Gastrocnemius medialis (tissue), 4 donors: Measurements from ENCODE around the gene HK1. TPM values are rescaled to one million over a fixed set of nuclear protein-coding genes. Genes with fewer than 3 reads are reported as not detected.
"Not testable (repeated sequence)": the region's sequence is repeated elsewhere in the genome, so short reads cannot be mapped to it uniquely, and the experiment has no call there.

Experiments used
- ATAC-seq, 2 donors: fragments of 150-250 bp; one replicate each; pipeline ENCODE4 v1.9.1; 2016
- DNase-seq, 2 donors: peaks; one replicate each; pipeline ENCODE4 v3.0.0-alpha.2; 2019
- H3K27ac ChIP-seq, 4 donors: fragments of 200-600 bp; sonication (generic); 1 replicate in 1 of 4; 2 replicates in 3 of 4; pipeline ENCODE4 v1.5.1; 2016 to 2018; ENCODE audit warnings: mild to moderate bottlenecking in 2 of 4, moderate library complexity in 1 of 4
- H3K27me3 ChIP-seq, 3 donors: fragments of 200-600 bp; sonication (generic) in 2 of 3; 1 replicate in 1 of 3; 2 replicates in 2 of 3; pipeline versions ENCODE4 v1.5.1 to v1.6.0; 2016 to 2019; ENCODE audit warnings: mild to moderate bottlenecking in 1 of 3, moderate library complexity in 1 of 3
- H3K36me3 ChIP-seq, 2 donors: fragments of 200-600 bp; sonication (generic) in 1 of 2; one replicate each; pipeline ENCODE4 v1.5.1; 2017 to 2018
- H3K4me1 ChIP-seq, 2 donors: fragments of 200-600 bp; sonication (generic) in 1 of 2; one replicate each; pipeline ENCODE4 v1.5.1; 2016 to 2017; ENCODE audit warnings: mild to moderate bottlenecking in 2 of 2
- H3K4me3 ChIP-seq, 4 donors: fragments of 200-600 bp; sonication (generic) in 3 of 4; 1 replicate in 1 of 4; 2 replicates in 3 of 4; pipeline ENCODE4 v1.5.1; 2016 to 2019; ENCODE audit warnings: mild to moderate bottlenecking in 2 of 4
- H3K9me3 ChIP-seq, 3 donors: fragments of 200-600 bp; sonication (generic) in 2 of 3; 1 replicate in 1 of 3; 2 replicates in 2 of 3; pipeline ENCODE4 v1.5.1; 2016 to 2019
- CTCF ChIP-seq, 5 experiments: fragments of 450-650 bp in 3 of 5; fragments of 200-600 bp in 2 of 5; sonication (generic) in 2 of 5; IDR thresholded peaks in 4 of 5; conservative IDR thresholded peaks in 1 of 5; 1 replicate in 4 of 5; 2 replicates in 1 of 5; pipeline ENCODE4 v1.5.1; 2016 to 2019; ENCODE audit warnings: antibody characterized with exemption in 5 of 5, mild to moderate bottlenecking in 3 of 5, moderate library complexity in 3 of 5
- POLR2A ChIP-seq, 2 donors: fragments of 450-650 bp; IDR thresholded peaks; one replicate each; pipeline ENCODE4 v1.6.1; 2017; ENCODE audit warnings: antibody characterized with exemption in 2 of 2, mild to moderate bottlenecking in 2 of 2, moderate library complexity in 2 of 2
- in situ Hi-C, 4 donors: fragments of 200-750 bp; cut with MboI; loops; one replicate each; pipeline versions ENCODE4 v1.15.0 to v1.8.0; 2017; ENCODE audit warnings: low sequenced_read_pairs in 4 of 4
- intact Hi-C: fragments of 100-400 bp; cut with DNase I; formaldehyde crosslinking; loops from one replicate; pipeline ENCODE4 v1.15.1; 2023; ENCODE audit warnings: low total_unique reads
- total RNA-seq, 4 donors: library from RNA; depleted of rRNA; stranded (reverse); fragments of >200 nt; gene quantifications; one replicate each; pipeline versions ENCODE4 v1.1.0 to v1.2.3, GENCODE V29; 2016

HK1 gene
- total RNA-seq, 4 donors from 2014 or later: 168 to 331 (median 246) TPM

GRCh38 chr10:69324583-69324982, 46.3 kb downstream of the HK1 start:
- no peak overlapping the region for H3K4me3 ChIP-seq
- peaks cover 80 to 91% of the 10 kb centered on the region in 2 donors for H3K4me1 ChIP-seq
- no peak for ATAC-seq
- H3K36me3 ChIP-seq: no peaks in the 10 kb centered on the region
- intact Hi-C loops: no loop called here
- in situ Hi-C loops: loop anchor here in 1 of 4 donors (10.0 kb wide), 1 partner anchor 60 kb away; no protein-coding TSS in a partner anchor
- no peak for TF ChIP-seq CTCF (IDR thresholded peaks at IDR 0.05 in 4 of 5, conservative IDR thresholded peaks at IDR 0.05 in 1 of 5)
- no peak for TF ChIP-seq POLR2A (IDR thresholded peaks at IDR 0.05)
- peak overlapping the region; percentile 53 to 97 (median 64) for H3K27ac ChIP-seq
- no peaks in the 10 kb centered on the region for H3K9me3 ChIP-seq
- DNase-seq: no peak
- H3K27me3 ChIP-seq: no peaks in the 10 kb centered on the region

DNA sequence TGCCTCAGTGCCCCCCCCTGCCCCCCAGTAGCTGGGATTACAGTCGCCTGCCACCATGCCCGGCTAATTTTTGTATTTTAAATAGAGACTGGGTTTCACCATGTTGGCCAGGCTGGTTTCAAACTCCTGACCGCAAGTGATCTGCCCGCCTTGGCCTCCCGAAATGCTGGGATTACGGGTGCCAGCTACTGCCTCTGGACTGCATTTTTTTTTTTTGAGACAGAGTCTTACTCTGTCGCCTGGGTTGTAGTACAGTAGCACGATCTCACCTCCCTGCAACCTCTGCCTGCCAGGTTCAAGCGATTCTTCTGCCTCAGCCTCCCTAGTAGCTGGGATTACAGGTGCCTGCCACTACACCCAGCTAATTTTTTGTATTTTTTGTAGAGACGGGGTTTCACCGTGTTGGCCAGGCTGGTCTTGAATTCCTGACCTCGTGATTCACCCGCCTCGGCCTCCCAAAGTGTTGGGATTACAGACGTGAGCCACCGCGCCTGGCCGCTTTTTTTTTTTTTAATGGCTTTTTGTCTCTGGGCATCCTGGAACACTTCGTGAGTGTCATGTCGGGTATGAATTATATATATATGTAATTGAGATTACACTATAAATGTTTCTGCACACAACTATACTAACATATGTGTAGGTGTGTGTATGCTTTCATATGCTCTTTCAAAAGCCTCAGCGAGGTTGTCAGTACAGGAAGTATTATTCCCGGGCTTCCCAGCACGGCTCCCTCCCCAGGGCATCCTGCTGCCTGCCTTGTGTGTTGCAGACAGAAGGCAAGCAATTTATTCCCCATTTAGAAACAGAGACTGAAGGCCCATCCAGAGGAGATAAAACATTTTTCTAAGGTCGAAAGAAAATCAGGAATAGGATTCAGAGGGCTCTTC, 47.6 kb downstream of the HK1 start:
- not testable (repeated sequence) for DNase-seq, ATAC-seq, H3K4me3 ChIP-seq

DNA sequence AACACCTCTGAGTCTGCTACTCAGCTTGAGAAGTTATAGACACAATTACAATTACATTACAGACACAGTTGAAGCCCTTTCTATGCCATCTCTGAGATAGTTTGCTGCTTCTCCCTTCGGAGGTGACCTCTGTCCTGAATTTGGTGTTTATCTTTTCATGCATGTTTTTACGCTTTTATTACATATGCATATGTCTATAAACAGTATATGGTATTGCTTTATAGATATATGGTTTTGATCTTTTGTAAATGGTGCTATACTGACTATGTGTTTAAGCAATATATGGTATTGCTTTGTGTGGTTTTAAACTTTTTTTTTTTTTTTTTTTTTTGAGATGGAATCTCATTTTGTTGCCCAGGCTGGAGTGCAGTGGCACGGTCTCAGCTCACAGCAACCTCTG, 48.4 kb downstream of the HK1 start:
- Histone ChIP-seq H3K27ac (peak overlapping the region; percentile 87 to 97 (median 93)), H3K9me3 (no peaks in the 10 kb centered on the region), H3K4me3 (no peak overlapping the region), H3K4me1 (peaks cover 64 to 88% of the 10 kb centered on the region in 2 donors), H3K27me3 (no peaks in the 10 kb centered on the region), H3K36me3 (no peaks in the 10 kb centered on the region)
- TF ChIP-seq CTCF (IDR thresholded peaks at IDR 0.05 in 4 of 5, conservative IDR thresholded peaks at IDR 0.05 in 1 of 5) (no peak), POLR2A (IDR thresholded peaks at IDR 0.05) (no peak)
- in situ Hi-C loops: loop anchor here in 1 of 4 donors (10.0 kb wide), 1 partner anchor 58 kb away; no protein-coding TSS in a partner anchor
- intact Hi-C loops: no loop called here
- DNase-seq (no peak), ATAC-seq (no peak)

More for the DNA sequence above, 47.6 kb downstream of the HK1 start:
- H3K9me3 ChIP-seq, H3K27me3 ChIP-seq, H3K36me3 ChIP-seq, intact Hi-C loops: not testable (repeated sequence)
- Histone ChIP-seq H3K4me1 (peaks cover 67 to 88% of the 10 kb centered on the region in 2 donors), H3K27ac (peak overlapping the region; percentile 87 to 97 (median 93))
- in situ Hi-C loops: loop anchor here in 1 of 4 donors (10.0 kb wide), 1 partner anchor 59 kb away; no protein-coding TSS in a partner anchor

DNA sequence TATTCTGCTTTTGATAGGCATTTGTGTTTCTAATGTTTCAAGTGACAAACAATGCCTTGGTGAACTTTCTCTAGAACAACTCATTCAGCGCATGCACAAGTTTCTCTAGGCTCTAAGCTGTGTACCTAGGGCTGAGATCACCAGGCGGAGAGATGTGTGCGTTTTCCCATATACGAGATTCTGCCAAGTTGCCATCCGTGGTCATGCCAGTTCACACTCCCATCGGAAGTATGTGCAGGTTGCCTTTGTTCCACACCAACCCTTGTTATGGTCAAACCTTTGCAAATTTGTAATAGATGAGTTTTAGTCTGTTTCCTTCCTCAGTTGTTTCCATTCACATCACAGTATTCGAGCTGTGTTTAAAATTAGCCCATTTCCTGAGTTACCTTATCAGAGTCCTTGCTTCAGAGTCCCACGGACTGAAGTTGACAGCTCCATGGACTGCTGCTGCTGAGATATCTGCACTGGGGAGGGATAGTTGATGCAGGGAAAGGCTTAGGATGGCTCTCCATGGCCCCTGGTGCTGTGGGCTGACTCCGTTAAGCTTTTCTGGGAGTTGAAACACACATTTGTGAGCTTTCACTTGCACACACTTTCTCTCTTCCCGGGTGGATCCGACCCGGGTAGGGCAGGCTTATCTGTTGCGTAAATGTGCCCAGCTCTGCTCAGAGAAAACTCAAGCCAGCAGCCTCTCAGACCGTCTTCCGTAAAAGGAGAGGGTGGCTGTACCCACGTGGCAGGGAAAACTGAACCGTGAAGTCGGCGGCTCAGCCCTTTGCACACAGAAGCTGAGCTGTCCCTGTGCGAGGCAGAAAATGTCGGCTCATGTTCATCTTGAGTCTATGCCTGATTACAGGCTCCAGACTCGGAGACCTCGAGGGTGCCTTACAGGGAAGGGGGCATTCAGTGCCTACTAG, 49.4 kb downstream of the HK1 start:
- H3K4me3 ChIP-seq: peak overlapping the region; percentile 50 to 62 (median 53)
- intact Hi-C loops: loop anchor here (2.0 kb wide), 1 partner anchor 35 kb away; no protein-coding TSS in a partner anchor
- H3K27me3 ChIP-seq: no peaks in the 10 kb centered on the region
- TF ChIP-seq CTCF (IDR thresholded peaks at IDR 0.05 in 4 of 5, conservative IDR thresholded peaks at IDR 0.05 in 1 of 5) (no peak), POLR2A (IDR thresholded peaks at IDR 0.05) (peak; percentile 72 to 81)
- peaks cover 67 to 91% of the 10 kb centered on the region in 2 donors for H3K4me1 ChIP-seq
- ATAC-seq (peak; percentile 96), DNase-seq (peak; percentile 88 to 93)
- in situ Hi-C loops: loop anchor here in 1 of 4 donors (10.0 kb wide), 1 partner anchor 57 kb away; no protein-coding TSS in a partner anchor
- H3K36me3 ChIP-seq: no peaks in the 10 kb centered on the region
- peak overlapping the region; percentile 87 to 97 (median 93) for H3K27ac ChIP-seq
- H3K9me3 ChIP-seq: no peaks in the 10 kb centered on the region
